Osteoblast (primary cell): ENCODE results near the gene RFX4. TPM values are rescaled to one million over a fixed set of nuclear protein-coding genes. Genes with fewer than 3 reads are reported as not detected.

Experiments
- DNase-seq: peaks from one replicate; pipeline ENCODE4 v3.0.0; 2011; ENCODE audit warnings: low spot score, mixed read lengths; ENCODE audit not compliant: insufficient read length; ENCODE audit errors: missing footprints
- H2AFZ ChIP-seq: 2 replicates; pipeline ENCODE4 v1.6.0; 2011; ENCODE audit warnings: mild to moderate bottlenecking, low read length
- H3K27ac ChIP-seq: 2 replicates; pipeline ENCODE4 v1.5.1; 2011; ENCODE audit warnings: mild to moderate bottlenecking, low read depth, low read length, moderate library complexity
- H3K27me3 ChIP-seq: 2 replicates; pipeline ENCODE4 v1.6.0; 2012; ENCODE audit warnings: mild to moderate bottlenecking, control low read depth, inconsistent platforms, low read length, moderate library complexity; ENCODE audit not compliant: insufficient read depth
- H3K36me3 ChIP-seq: 2 replicates; pipeline ENCODE4 v1.5.1; 2011; ENCODE audit warnings: mild to moderate bottlenecking, low read length, control low read depth, moderate library complexity; ENCODE audit not compliant: insufficient read depth
- H3K4me1 ChIP-seq: 2 replicates; pipeline ENCODE4 v1.5.1; 2011; ENCODE audit warnings: mild to moderate bottlenecking, low read length, control low read depth, moderate library complexity; ENCODE audit not compliant: insufficient read depth
- H3K4me2 ChIP-seq: 2 replicates; pipeline ENCODE4 v1.6.0; 2011; ENCODE audit warnings: mild to moderate bottlenecking, low read length; ENCODE audit not compliant: insufficient read depth
- H3K4me3 ChIP-seq: fragments of 200-600 bp; sonication (generic); 3 replicates; pipeline ENCODE4 v1.5.1; 2012; ENCODE audit warnings: mild to moderate bottlenecking, low read length, inconsistent platforms; ENCODE audit not compliant: insufficient read depth
- H3K79me2 ChIP-seq: 2 replicates; pipeline ENCODE4 v1.6.0; 2012; ENCODE audit warnings: mild to moderate bottlenecking, low read length, control low read depth, inconsistent platforms; ENCODE audit not compliant: insufficient read depth
- H3K9me3 ChIP-seq: 2 replicates; pipeline ENCODE4 v1.5.1; 2011; ENCODE audit warnings: low read depth, low read length, control low read depth
- H4K20me1 ChIP-seq: 2 replicates; pipeline ENCODE4 v1.6.0; 2012; ENCODE audit warnings: mild to moderate bottlenecking, low read length, control low read depth; ENCODE audit not compliant: insufficient read depth
- total RNA-seq: library from RNA; depleted of rRNA; stranded (reverse); fragments of >200 nt; gene quantifications from 2 replicates; pipeline ENCODE4 v1.2.3, GENCODE V29; 2012
- TF ChIP-seq, protein P1 (sequence below): IDR thresholded peaks from 2 replicates; pipeline ENCODE4 v1.5.1; 2011; ENCODE audit warnings: mild to moderate bottlenecking, low read depth, low read length, moderate library complexity; ENCODE audit errors: extremely low read depth

The RFX4 gene
- total RNA-seq, 1 donor = not detected

DNA sequence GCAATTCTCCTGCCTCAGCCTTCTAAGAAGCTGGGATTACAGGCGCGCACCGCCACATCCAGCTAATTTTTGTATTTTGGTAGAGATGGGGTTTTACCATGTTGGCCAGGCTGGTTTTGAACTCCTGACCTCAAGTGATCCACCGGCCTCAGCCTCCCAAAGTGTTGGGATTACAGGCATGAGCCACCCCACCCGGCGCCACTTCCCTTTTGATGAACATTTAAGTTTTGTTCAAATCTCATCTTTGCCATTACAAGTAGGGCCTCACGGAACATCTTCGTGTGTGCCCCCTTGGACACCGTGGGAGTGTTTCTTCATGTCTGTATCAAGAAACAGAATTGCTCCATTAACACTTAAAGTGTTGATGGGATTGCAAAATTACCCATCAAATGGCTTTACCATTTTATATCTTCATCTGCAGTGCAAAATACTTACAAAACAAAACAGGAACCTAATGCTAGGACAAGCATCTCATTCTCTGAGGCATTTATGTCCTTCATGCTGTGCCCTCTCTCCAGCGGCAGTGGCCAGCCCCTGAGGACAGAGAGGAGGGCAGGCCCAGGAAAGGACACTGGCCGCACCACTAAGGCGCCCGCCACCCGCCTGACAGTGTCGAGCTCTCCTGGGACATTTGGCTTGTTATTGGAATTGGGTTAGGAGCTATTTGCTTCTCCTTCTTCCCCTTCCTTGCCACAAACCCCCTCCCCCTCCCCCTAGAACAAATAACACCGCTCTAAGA, 61.7 kb downstream of the RFX4 start:
- H3K4me1 ChIP-seq = no peaks in the 10 kb centered on the region
- DNase-seq = no peak
- TF ChIP-seq, protein P1, sequence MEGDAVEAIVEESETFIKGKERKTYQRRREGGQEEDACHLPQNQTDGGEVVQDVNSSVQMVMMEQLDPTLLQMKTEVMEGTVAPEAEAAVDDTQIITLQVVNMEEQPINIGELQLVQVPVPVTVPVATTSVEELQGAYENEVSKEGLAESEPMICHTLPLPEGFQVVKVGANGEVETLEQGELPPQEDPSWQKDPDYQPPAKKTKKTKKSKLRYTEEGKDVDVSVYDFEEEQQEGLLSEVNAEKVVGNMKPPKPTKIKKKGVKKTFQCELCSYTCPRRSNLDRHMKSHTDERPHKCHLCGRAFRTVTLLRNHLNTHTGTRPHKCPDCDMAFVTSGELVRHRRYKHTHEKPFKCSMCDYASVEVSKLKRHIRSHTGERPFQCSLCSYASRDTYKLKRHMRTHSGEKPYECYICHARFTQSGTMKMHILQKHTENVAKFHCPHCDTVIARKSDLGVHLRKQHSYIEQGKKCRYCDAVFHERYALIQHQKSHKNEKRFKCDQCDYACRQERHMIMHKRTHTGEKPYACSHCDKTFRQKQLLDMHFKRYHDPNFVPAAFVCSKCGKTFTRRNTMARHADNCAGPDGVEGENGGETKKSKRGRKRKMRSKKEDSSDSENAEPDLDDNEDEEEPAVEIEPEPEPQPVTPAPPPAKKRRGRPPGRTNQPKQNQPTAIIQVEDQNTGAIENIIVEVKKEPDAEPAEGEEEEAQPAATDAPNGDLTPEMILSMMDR = no peak
- H2AFZ ChIP-seq = peak overlapping the region; percentile 32
- H3K9me3 ChIP-seq = no peaks in the 10 kb centered on the region
- no peaks in the 10 kb centered on the region for H3K36me3 ChIP-seq
- H3K4me2 ChIP-seq = peak overlapping the region; percentile 60
- H3K79me2 ChIP-seq = no peaks in the 10 kb centered on the region
- no peaks in the 10 kb centered on the region for H4K20me1 ChIP-seq
- H3K27me3 ChIP-seq = peaks cover 3% of the 10 kb centered on the region
- H3K4me3 ChIP-seq = peak overlapping the region; percentile 33
- no peak overlapping the region for H3K27ac ChIP-seq

DNA sequence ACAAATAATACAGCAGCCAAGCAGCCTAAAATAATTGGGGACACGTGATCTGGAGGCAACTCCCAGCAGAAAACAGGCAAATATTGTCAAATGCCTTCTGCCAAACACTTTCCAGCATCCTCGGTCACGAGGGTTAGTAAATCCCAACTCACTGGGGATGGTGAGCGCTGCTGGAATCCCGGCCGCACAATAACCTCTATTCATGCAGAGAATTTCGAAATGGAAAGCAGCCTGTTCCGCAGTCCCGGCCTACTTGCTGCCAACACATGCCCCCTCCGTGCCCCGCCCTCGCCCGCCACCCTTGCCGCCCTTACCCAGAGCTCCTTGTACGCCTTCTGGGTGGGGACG, 62.2 kb downstream of the RFX4 start:
- peak; percentile 25 for DNase-seq
- H3K79me2 ChIP-seq = no peaks in the 10 kb centered on the region
- peak overlapping the region; percentile 33 for H3K4me3 ChIP-seq
- H3K9me3 ChIP-seq = no peaks in the 10 kb centered on the region
- peak overlapping the region; percentile 60 for H3K4me2 ChIP-seq
- peak overlapping the region; percentile 32 for H2AFZ ChIP-seq
- no peaks in the 10 kb centered on the region for H3K36me3 ChIP-seq
- no peaks in the 10 kb centered on the region for H4K20me1 ChIP-seq
- peaks cover 3% of the 10 kb centered on the region for H3K27me3 ChIP-seq
- TF ChIP-seq, protein P1 = no peak
- no peak overlapping the region for H3K27ac ChIP-seq
- no peaks in the 10 kb centered on the region for H3K4me1 ChIP-seq

DNA sequence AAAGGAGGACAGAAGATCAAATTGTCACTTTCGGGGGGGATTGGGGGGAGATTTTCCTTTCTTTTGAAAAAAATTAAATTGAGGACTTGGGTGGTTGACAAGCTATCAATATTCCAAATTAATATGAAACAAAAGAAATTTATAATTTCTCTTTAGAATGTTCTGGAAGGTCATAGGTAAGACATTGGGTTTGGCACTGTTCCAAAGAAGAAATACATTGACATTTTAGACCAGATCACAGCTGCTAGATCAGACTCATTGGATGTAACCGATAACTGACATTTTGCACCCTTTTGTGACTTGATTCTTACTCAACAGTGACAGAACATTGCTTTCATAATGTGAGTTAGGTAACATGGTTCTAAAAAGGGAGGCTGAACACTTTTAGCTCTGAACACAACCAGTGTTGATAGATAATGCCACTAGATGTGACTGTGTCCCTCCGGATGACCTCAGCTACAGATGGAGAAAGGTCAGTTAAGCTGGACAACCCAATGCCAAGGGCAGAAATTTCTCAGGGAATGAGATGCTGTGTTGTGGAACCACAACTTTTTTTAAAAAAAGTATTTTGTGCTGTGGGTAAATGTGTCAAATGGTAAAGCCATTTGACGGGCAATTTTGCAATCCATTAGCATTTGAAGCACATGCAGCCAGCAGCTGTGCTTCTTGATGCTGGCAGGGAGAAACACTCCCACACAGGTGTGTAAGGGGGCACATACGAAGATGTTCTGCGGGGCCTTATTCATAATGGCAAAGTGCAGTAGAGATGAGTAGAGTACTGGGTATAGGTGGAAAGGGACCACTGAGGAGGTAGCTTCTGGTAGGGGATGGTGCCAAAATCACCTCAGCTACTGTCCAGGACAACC, 62.9 kb downstream of the RFX4 start:
- TF ChIP-seq, protein P1 = no peak
- Histone ChIP-seq H3K27ac (no peak overlapping the region), H3K27me3 (peaks cover 3% of the 10 kb centered on the region), H3K4me2 (peak overlapping the region; percentile 60), H3K4me1 (no peaks in the 10 kb centered on the region), H3K36me3 (no peaks in the 10 kb centered on the region), H3K9me3 (no peaks in the 10 kb centered on the region), H3K79me2 (no peaks in the 10 kb centered on the region), H2AFZ (no peak overlapping the region), H4K20me1 (no peaks in the 10 kb centered on the region), H3K4me3 (peak overlapping the region; percentile 33)
- DNase-seq = peak; percentile 14

DNA sequence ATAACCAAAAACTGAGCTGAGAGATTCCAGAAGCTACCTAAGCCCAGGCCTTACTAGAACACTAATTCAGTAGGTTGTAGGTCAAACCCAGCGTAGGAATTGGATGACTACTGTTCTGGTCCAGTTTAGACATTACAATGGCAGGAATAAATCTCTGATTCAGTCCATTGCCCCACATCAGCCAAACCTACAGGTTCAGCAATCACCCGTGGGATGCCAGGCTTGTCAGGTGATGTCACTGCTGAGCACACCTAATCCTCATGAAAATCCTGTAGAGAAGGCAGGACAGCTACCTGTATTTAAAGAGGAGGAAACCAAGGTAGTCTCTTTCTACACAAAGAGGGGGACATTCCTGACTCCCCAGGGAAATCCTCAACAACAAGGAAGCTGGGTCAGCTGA, 63.7 kb downstream of the RFX4 start:
- H3K4me1 ChIP-seq = no peaks in the 10 kb centered on the region
- H3K79me2 ChIP-seq = no peaks in the 10 kb centered on the region
- TF ChIP-seq, protein P1 = no peak
- DNase-seq = peak; percentile 11
- no peak overlapping the region for H3K4me2 ChIP-seq
- peaks cover 3% of the 10 kb centered on the region for H3K27me3 ChIP-seq
- H2AFZ ChIP-seq = no peak overlapping the region
- no peak overlapping the region for H3K27ac ChIP-seq
- no peaks in the 10 kb centered on the region for H4K20me1 ChIP-seq
- no peaks in the 10 kb centered on the region for H3K9me3 ChIP-seq
- no peaks in the 10 kb centered on the region for H3K36me3 ChIP-seq
- no peak overlapping the region for H3K4me3 ChIP-seq
